Measurements from ENCODE around the gene NRXN3.
A peak's percentile ranks its signal among the peaks of the same experiment; 100 is the strongest.

NRXN3 gene

DNA sequence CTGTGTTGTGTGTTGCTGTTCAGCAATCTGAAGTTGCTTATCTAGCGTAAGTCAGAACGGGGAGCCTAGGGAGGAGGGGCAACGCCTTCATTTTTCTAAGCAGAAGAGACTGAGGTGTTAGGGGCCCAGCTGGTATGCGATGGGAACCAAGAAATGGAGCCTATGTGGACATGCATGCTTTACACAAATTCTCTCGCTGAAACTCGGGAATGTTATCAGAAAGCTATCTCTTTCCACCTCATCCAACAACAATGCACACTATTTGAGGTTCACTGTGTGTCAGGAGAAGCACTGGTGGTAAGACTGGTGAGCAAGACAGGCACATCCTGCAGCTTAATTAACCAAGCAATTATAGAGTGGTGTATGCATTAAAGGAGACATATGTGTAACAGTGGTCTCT is 89.7 kb downstream of the NRXN3 start:
- ChIA-PET POLR2A (no interaction called here), CTCF (interaction anchor here (1.3 kb wide), 1 partner anchor 12 kb away, joined by 3 read pairs; no protein-coding TSS in a partner anchor)
- no peak for DNase-seq (ENCODE audit: extremely low spot score)
- no peak for TF ChIP-seq CTCF (IDR thresholded peaks at IDR 0.05; ENCODE audit: control extremely low read depth, extremely low read depth, low read depth, missing control alignments)

GRCh38 chr14:78278464-78279250 is 108.5 kb downstream of the NRXN3 start:
- no peak for TF ChIP-seq CTCF (IDR thresholded peaks at IDR 0.05; ENCODE audit: control extremely low read depth, extremely low read depth, low read depth, missing control alignments)
- ChIA-PET POLR2A (no interaction called here), CTCF (interaction anchor here (2.0 kb wide), 1 partner anchor 9 kb away, joined by 5 read pairs; no protein-coding TSS in a partner anchor)
- no peak for DNase-seq (ENCODE audit: extremely low spot score)

DNA sequence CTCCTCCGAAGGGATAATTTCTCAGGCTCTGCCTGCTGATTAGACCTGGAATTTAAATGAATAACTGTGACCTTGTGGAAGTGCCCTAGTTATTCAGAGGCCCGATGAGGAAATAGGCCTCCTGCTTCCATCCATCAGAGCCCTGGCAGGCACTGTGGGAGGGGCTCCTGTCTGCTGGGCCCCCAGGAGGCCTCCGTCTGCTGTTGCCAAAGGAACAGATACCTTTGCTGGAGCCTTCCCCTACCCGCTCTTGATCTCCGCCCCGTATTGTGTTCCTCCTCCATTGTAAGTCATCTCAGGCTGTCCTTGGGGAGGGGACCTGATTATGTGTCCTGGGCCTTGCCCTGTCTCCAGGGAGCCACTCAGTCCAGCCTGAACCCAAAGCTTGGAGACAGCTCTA is 112.3 kb downstream of the NRXN3 start:
- no peak for DNase-seq (ENCODE audit: extremely low spot score)
- POLR2A ChIA-PET = no interaction called here
- CTCF ChIA-PET = no interaction called here
- no peak for TF ChIP-seq CTCF (IDR thresholded peaks at IDR 0.05; ENCODE audit: control extremely low read depth, extremely low read depth, low read depth, missing control alignments)

- ChIA-PET POLR2A (no interaction called here), CTCF (interaction anchor here (1.0 to 1.2 kb wide), 2 partner anchors 11 to 23 kb away, joined by 3 to 4 read pairs; no protein-coding TSS in a partner anchor)
- no peak for TF ChIP-seq CTCF (IDR thresholded peaks at IDR 0.05; ENCODE audit: control extremely low read depth, extremely low read depth, low read depth, missing control alignments)
- DNase-seq (ENCODE audit: extremely low spot score) = no peak
Observed at GRCh38 chr14:78286210-78286609, 116.0 kb downstream of the NRXN3 start.

- DNase-seq (ENCODE audit: extremely low spot score) = peak; percentile 21
- CTCF ChIA-PET = interaction anchor here (1.1 kb wide), 1 partner anchor 8 kb away, joined by 3 read pairs; no protein-coding TSS in a partner anchor
- no peak for TF ChIP-seq CTCF (IDR thresholded peaks at IDR 0.05; ENCODE audit: control extremely low read depth, extremely low read depth, low read depth, missing control alignments)
- POLR2A ChIA-PET = no interaction called here
Observed at GRCh38 chr14:78292003-78292402, 121.8 kb downstream of the NRXN3 start.

- ChIA-PET POLR2A (no interaction called here), CTCF (no interaction called here)
- no peak for TF ChIP-seq CTCF (IDR thresholded peaks at IDR 0.05; ENCODE audit: control extremely low read depth, extremely low read depth, low read depth, missing control alignments)
- DNase-seq (ENCODE audit: extremely low spot score) = no peak
Observed at GRCh38 chr14:78297858-78298257, 127.7 kb downstream of the NRXN3 start.
